Testis (tissue), 2 donors: ENCODE measurements around the gene FOXC1.

Experiments
- POLR2A ChIP-seq: fragments of 450-650 bp; IDR thresholded peaks from one replicate; pipeline ENCODE4 v1.6.1; 2017; ENCODE audit warnings: antibody characterized with exemption, mild to moderate bottlenecking, moderate library complexity
- TF ChIP-seq, protein P1 (sequence below), 3 experiments: fragments of 450-650 bp in 2 of 3; fragments of 200-600 bp in 1 of 3; sonication (generic) in 1 of 3; IDR thresholded peaks; one replicate each; pipeline ENCODE4 v1.5.1; 2016 to 2019; ENCODE audit warnings: antibody characterized with exemption in 3 of 3, mild to moderate bottlenecking in 2 of 3, moderate library complexity in 1 of 3

- TF ChIP-seq, protein P1, sequence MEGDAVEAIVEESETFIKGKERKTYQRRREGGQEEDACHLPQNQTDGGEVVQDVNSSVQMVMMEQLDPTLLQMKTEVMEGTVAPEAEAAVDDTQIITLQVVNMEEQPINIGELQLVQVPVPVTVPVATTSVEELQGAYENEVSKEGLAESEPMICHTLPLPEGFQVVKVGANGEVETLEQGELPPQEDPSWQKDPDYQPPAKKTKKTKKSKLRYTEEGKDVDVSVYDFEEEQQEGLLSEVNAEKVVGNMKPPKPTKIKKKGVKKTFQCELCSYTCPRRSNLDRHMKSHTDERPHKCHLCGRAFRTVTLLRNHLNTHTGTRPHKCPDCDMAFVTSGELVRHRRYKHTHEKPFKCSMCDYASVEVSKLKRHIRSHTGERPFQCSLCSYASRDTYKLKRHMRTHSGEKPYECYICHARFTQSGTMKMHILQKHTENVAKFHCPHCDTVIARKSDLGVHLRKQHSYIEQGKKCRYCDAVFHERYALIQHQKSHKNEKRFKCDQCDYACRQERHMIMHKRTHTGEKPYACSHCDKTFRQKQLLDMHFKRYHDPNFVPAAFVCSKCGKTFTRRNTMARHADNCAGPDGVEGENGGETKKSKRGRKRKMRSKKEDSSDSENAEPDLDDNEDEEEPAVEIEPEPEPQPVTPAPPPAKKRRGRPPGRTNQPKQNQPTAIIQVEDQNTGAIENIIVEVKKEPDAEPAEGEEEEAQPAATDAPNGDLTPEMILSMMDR (IDR thresholded peaks at IDR 0.05) = no peak
- no peak for TF ChIP-seq POLR2A
Measured at GRCh38 chr6:1633366-1634021, 23.8 kb downstream of the FOXC1 start.
